ENCODE data around the gene TIMP3.
"Not testable (repeated sequence)": the region's sequence is repeated elsewhere in the genome, so short reads cannot be mapped to it uniquely, and the experiment has no call there.

Gene TIMP3

GRCh38 chr22:32801537-32802236 is at the start of gene TIMP3:
TIMP3 (plus strand) TSS chr22:32801705; CDS start chr22:32802002, 297 bp downstream.
- TF ChIP-seq CTCF (IDR thresholded peaks at IDR 0.05; ENCODE audit: low read depth, low read length): no peak
- peak; percentile 66 for DNase-seq (ENCODE audit: extremely low read depth, low read depth)

GRCh38 chr22:32752326-32752725 is 49.2 kb upstream of the TIMP3 start:
- DNase-seq (ENCODE audit: extremely low read depth, low read depth): no peak

GRCh38 chr22:32752816-32753520 is 48.5 kb upstream of the TIMP3 start:
- TF ChIP-seq CTCF (IDR thresholded peaks at IDR 0.05; ENCODE audit: low read depth, low read length): no peak

More at GRCh38 chr22:32752326-32752725, 49.2 kb upstream of the TIMP3 start:
- no peak for TF ChIP-seq CTCF (IDR thresholded peaks at IDR 0.05; ENCODE audit: low read depth, low read length)

GRCh38 chr22:32753591-32753990 is 47.9 kb upstream of the TIMP3 start:
- no peak for TF ChIP-seq CTCF (IDR thresholded peaks at IDR 0.05; ENCODE audit: low read depth, low read length)
- DNase-seq (ENCODE audit: extremely low read depth, low read depth): no peak

More at GRCh38 chr22:32752816-32753520, 48.5 kb upstream of the TIMP3 start:
- no peak for DNase-seq (ENCODE audit: extremely low read depth, low read depth)

- TF ChIP-seq CTCF (IDR thresholded peaks at IDR 0.05; ENCODE audit: low read depth, low read length): no peak
- no peak for DNase-seq (ENCODE audit: extremely low read depth, low read depth)
Measured at GRCh38 chr22:32754413-32755041, 47.0 kb upstream of the TIMP3 start.

- DNase-seq (ENCODE audit: extremely low read depth, low read depth): not testable (repeated sequence)
Measured at GRCh38 chr22:32757086-32757762, 44.3 kb upstream of the TIMP3 start.

- no peak for DNase-seq (ENCODE audit: extremely low read depth, low read depth)
- TF ChIP-seq CTCF (IDR thresholded peaks at IDR 0.05; ENCODE audit: low read depth, low read length): no peak
Measured at GRCh38 chr22:32758866-32759385, 42.6 kb upstream of the TIMP3 start.
